Mucosa of rectum (tissue), 2 donors: Measurements from ENCODE around the gene SYNDIG1.

Source experiments
- H3K27ac ChIP-seq, 2 donors: one replicate each; pipeline ENCODE4 v1.7.0; 2013; ENCODE audit warnings: inconsistent platforms in 2 of 2, low read depth in 2 of 2, low read length in 2 of 2
- H3K27me3 ChIP-seq, 2 donors: one replicate each; pipeline ENCODE4 v1.7.0; 2013; ENCODE audit warnings: low read length in 2 of 2; ENCODE audit not compliant: control insufficient read depth in 2 of 2, insufficient read depth in 2 of 2
- H3K36me3 ChIP-seq, 2 donors: one replicate each; pipeline ENCODE4 v1.7.0; 2013; ENCODE audit warnings: low read length in 2 of 2; ENCODE audit not compliant: control insufficient read depth in 2 of 2, insufficient read depth in 2 of 2
- H3K4me1 ChIP-seq, 2 donors: one replicate each; pipeline ENCODE4 v1.7.0; 2013; ENCODE audit warnings: low read length in 2 of 2, mild to moderate bottlenecking in 1 of 2; ENCODE audit not compliant: control insufficient read depth in 2 of 2, insufficient read depth in 2 of 2
- H3K4me3 ChIP-seq, 2 donors: one replicate each; pipeline ENCODE4 v1.7.0; 2013; ENCODE audit warnings: low read length in 2 of 2
- H3K9ac ChIP-seq, 2 donors: one replicate each; pipeline ENCODE4 v1.7.0; 2013; ENCODE audit warnings: low read length in 2 of 2, low read depth in 1 of 2, mild to moderate bottlenecking in 1 of 2
- H3K9me3 ChIP-seq, 2 donors: one replicate each; pipeline ENCODE4 v1.7.0; 2013; ENCODE audit warnings: low read length in 2 of 2; ENCODE audit not compliant: control insufficient read depth in 2 of 2
- donor health status: healthy.
- donor health status: Normal muscosa, but diverticular disease.

The SYNDIG1 gene

GRCh38 chr20:24628985-24629384 is 159.6 kb downstream of the SYNDIG1 start:
- Histone ChIP-seq H3K9me3 (no peaks in the 10 kb centered on the region), H3K4me1 (no peaks in the 10 kb centered on the region), H3K27ac (no peak overlapping the region), H3K4me3 (no peak overlapping the region), H3K36me3 (no peaks in the 10 kb centered on the region), H3K9ac (no peak overlapping the region), H3K27me3 (no peaks in the 10 kb centered on the region)

- Histone ChIP-seq H3K27me3 (no peaks in the 10 kb centered on the region), H3K27ac (no peak overlapping the region), H3K9me3 (no peaks in the 10 kb centered on the region), H3K9ac (no peak overlapping the region), H3K36me3 (no peaks in the 10 kb centered on the region), H3K4me3 (no peak overlapping the region), H3K4me1 (no peaks in the 10 kb centered on the region)
Measured at GRCh38 chr20:24629668-24630067, 160.2 kb downstream of the SYNDIG1 start.

DNA sequence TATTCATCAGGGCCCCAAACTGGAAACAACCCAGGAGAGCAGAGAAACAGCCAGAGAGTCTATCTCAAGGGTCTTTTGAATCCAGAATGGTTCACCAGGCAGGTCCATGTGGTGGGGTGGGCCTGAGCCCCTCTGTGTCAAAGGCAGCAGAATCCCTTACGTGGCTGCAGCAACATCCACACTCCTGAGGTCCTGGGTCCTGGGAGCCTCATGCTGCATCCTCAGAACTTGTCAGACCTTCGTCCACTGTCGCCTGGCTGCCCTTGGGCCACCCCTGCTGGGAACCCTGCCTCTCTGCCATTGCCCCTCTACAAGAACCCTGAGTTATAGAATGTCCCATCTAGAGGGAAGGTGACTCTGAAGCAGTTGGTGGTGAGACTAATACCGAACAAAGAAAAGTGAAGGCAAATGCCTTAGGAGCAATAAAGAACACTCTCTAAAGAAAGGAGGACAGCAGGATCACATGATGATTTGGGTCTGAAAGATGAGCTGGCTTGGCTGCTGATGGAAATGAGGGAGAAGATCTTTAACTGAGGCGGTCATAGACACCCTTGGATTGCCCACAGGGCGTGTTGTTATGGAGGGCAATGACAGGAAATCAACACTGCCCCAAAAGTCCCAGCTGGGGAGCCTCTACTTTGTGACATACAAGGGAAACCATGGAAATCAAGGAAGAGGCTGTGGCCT is 161.2 kb downstream of the SYNDIG1 start:
- Histone ChIP-seq H3K4me1 (no peaks in the 10 kb centered on the region), H3K36me3 (no peaks in the 10 kb centered on the region), H3K27ac (no peak overlapping the region), H3K9ac (no peak overlapping the region), H3K27me3 (no peaks in the 10 kb centered on the region), H3K9me3 (no peaks in the 10 kb centered on the region), H3K4me3 (no peak overlapping the region)

- Histone ChIP-seq H3K4me1 (no peaks in the 10 kb centered on the region), H3K27ac (no peak overlapping the region), H3K9ac (no peak overlapping the region)
Measured at GRCh38 chr20:24631173-24631505, 161.7 kb downstream of the SYNDIG1 start.

GRCh38 chr20:24632581-24632980 is 163.2 kb downstream of the SYNDIG1 start:
- no peaks in the 10 kb centered on the region for H3K4me1 ChIP-seq
- H3K36me3 ChIP-seq, result no peaks in the 10 kb centered on the region
- no peak overlapping the region for H3K27ac ChIP-seq
- H3K4me3 ChIP-seq, result no peak overlapping the region
- H3K9me3 ChIP-seq, result no peaks in the 10 kb centered on the region
- no peaks in the 10 kb centered on the region for H3K27me3 ChIP-seq
- no peak overlapping the region for H3K9ac ChIP-seq

More at GRCh38 chr20:24631173-24631505, 161.7 kb downstream of the SYNDIG1 start:
- no peaks in the 10 kb centered on the region for H3K36me3 ChIP-seq
- H3K4me3 ChIP-seq, result no peak overlapping the region
- no peaks in the 10 kb centered on the region for H3K9me3 ChIP-seq
- no peaks in the 10 kb centered on the region for H3K27me3 ChIP-seq

DNA sequence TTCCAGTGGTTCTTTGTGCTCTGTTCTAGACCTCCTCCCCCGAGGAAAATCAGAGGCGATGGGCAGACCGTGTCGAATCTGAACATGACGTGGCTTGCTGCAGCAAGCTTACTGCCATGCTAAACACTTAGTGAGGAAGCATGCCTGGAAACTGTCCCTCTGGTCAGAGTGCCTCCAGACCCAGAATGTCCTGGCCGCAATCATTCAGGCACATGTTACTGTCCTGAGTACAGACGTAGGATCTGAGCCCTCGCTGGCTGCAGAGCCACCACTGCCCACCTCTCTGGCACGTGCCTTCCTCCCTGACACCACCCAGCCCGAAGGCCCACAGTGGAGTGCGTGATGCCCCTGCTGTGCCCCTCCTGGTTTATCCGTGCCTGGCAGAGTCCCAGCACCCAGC is 163.6 kb downstream of the SYNDIG1 start:
- no peaks in the 10 kb centered on the region for H3K9me3 ChIP-seq
- no peak overlapping the region for H3K4me3 ChIP-seq
- H3K27me3 ChIP-seq, result no peaks in the 10 kb centered on the region
- no peaks in the 10 kb centered on the region for H3K4me1 ChIP-seq
- no peak overlapping the region for H3K9ac ChIP-seq
- no peak overlapping the region for H3K27ac ChIP-seq
- no peaks in the 10 kb centered on the region for H3K36me3 ChIP-seq

DNA sequence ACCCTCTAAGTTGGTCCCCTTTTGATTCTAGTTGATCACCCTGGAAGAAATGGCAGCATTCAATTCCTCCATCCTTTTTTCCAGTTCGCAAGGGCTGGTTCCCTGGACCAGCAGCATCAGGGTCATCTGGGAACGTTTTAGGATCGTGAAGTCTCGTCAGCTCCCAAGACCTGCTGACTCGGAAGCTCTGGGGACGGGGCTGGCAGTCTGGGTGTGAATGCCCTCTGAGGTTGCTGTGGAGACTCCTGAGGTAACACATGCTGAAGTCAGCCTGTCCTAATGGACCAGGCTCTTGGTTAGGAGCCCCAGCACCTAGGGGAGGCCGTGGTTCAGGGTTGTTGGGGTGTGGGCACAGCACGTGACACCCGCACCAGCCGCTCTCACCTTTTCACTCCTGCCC is 164.1 kb downstream of the SYNDIG1 start:
- Histone ChIP-seq H3K4me1 (no peaks in the 10 kb centered on the region), H3K9ac (no peak overlapping the region), H3K27me3 (no peaks in the 10 kb centered on the region), H3K9me3 (no peaks in the 10 kb centered on the region), H3K36me3 (no peaks in the 10 kb centered on the region), H3K27ac (no peak overlapping the region), H3K4me3 (no peak overlapping the region)

- H3K4me3 ChIP-seq, result no peak overlapping the region
- no peaks in the 10 kb centered on the region for H3K9me3 ChIP-seq
- H3K27ac ChIP-seq, result no peak overlapping the region
- H3K27me3 ChIP-seq, result no peaks in the 10 kb centered on the region
- no peak overlapping the region for H3K9ac ChIP-seq
- H3K4me1 ChIP-seq, result no peaks in the 10 kb centered on the region
- no peaks in the 10 kb centered on the region for H3K36me3 ChIP-seq
Measured at GRCh38 chr20:24634855-24635254, 165.4 kb downstream of the SYNDIG1 start.

- Histone ChIP-seq H3K27ac (no peak overlapping the region), H3K9me3 (no peaks in the 10 kb centered on the region), H3K4me1 (no peaks in the 10 kb centered on the region), H3K9ac (no peak overlapping the region), H3K27me3 (no peaks in the 10 kb centered on the region), H3K4me3 (no peak overlapping the region), H3K36me3 (no peaks in the 10 kb centered on the region)
Measured at GRCh38 chr20:24636626-24637025, 167.2 kb downstream of the SYNDIG1 start.

DNA sequence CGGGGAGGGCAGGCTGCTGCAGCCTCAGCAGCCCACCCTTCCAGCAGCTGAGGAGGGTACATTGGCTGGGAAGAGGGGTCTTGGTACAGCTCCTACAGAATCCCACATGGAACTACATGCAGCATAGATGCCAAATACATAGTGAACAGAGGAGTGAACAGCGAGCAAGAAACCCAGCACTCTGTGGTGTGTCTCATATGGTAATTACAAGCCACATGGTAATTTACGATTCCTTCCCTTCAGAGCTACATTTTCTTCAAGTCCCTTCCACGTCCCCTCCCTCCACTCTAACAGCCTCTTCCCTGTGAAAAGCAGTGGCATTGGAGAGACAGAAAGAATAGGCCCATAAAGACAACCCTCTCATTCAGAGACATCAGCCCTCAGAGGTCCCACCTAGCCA is 167.7 kb downstream of the SYNDIG1 start:
- Histone ChIP-seq H3K4me3 (no peak overlapping the region), H3K9me3 (no peaks in the 10 kb centered on the region), H3K27me3 (no peaks in the 10 kb centered on the region), H3K36me3 (no peaks in the 10 kb centered on the region), H3K4me1 (no peaks in the 10 kb centered on the region), H3K9ac (no peak overlapping the region), H3K27ac (no peak overlapping the region)

DNA sequence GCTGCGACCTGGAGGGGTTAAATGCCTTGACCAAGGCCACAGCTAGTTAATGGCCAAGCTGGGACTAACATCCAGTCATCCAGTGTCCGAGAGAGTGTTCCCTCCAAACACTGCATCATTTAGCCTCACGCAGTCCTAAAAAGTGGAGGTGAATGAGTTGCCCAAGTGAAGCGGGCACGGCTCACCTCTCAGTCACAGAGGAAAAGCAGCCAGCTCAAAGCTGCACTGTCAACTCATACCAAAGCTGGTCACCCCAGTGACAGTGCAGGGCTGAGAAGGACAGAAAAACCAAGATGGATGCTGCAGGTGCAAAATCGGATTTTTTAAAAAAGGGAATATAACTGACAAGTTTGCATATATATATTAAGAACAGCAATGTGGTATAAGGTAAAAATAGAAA is 168.5 kb downstream of the SYNDIG1 start:
- no peaks in the 10 kb centered on the region for H3K27me3 ChIP-seq
- H3K4me3 ChIP-seq, result no peak overlapping the region
- no peaks in the 10 kb centered on the region for H3K9me3 ChIP-seq
- H3K36me3 ChIP-seq, result no peaks in the 10 kb centered on the region
- H3K4me1 ChIP-seq, result no peaks in the 10 kb centered on the region
- no peak overlapping the region for H3K27ac ChIP-seq
- H3K9ac ChIP-seq, result no peak overlapping the region
